ENCODE results near the gene NAA11.

Gene NAA11

DNA sequence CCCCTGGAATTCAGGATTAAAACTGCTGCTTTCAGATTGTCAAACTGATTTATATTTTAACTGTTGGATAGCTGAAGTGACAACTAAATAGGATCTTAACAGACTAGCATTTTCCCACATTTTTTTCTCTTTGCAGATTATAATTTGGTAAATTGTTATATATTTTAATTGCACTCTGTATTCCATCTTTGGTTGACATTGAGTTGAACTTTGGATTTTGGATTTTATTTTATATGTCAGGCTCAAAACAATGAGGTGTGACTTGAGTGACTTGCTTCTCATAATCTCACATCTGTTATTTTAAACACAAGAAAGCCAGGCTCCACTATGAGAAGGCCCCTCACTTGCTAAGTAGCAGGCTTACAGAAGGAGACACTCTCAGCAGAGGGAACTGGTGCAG is 38.1 kb downstream of the NAA11 start (continued):
- TF ChIP-seq, protein P1, sequence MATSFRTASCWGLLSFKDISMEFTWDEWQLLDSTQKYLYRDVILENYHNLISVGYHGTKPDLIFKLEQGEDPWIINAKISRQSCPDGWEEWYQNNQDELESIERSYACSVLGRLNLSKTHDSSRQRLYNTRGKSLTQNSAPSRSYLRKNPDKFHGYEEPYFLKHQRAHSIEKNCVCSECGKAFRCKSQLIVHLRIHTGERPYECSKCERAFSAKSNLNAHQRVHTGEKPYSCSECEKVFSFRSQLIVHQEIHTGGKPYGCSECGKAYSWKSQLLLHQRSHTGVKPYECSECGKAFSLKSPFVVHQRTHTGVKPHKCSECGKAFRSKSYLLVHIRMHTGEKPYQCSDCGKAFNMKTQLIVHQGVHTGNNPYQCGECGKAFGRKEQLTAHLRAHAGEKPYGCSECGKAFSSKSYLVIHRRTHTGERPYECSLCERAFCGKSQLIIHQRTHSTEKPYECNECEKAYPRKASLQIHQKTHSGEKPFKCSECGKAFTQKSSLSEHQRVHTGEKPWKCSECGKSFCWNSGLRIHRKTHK (tag by site-specific recombination; IDR thresholded peaks at IDR 0.05), result no peak
- TF ChIP-seq KLF10 (tag by site-specific recombination; IDR thresholded peaks at IDR 0.05) (no peak), ZNF354C (tag by site-specific recombination; IDR thresholded peaks at IDR 0.05; ENCODE audit: borderline replicate concordance, low read depth) (no peak), ZBTB21 (tag by site-specific recombination; IDR thresholded peaks at IDR 0.05) (no peak)

GRCh38 chr4:79287076-79287475 is 38.8 kb downstream of the NAA11 start:
- ChIA-PET POLR2A (no interaction called here), CTCF (no interaction called here)
- no peak for TF ChIP-seq ZNF830 (tag by site-specific recombination; IDR thresholded peaks at IDR 0.05; ENCODE audit: low read depth)
- TF ChIP-seq ZNF596 (tag by site-specific recombination; IDR thresholded peaks at IDR 0.05), result no peak
- no peak for TF ChIP-seq ZNF37A (tag by site-specific recombination; IDR thresholded peaks at IDR 0.05)
- TF ChIP-seq PRDM2 (tag by site-specific recombination; IDR thresholded peaks at IDR 0.05; ENCODE audit: borderline replicate concordance), result no peak
- TF ChIP-seq, protein P2, sequence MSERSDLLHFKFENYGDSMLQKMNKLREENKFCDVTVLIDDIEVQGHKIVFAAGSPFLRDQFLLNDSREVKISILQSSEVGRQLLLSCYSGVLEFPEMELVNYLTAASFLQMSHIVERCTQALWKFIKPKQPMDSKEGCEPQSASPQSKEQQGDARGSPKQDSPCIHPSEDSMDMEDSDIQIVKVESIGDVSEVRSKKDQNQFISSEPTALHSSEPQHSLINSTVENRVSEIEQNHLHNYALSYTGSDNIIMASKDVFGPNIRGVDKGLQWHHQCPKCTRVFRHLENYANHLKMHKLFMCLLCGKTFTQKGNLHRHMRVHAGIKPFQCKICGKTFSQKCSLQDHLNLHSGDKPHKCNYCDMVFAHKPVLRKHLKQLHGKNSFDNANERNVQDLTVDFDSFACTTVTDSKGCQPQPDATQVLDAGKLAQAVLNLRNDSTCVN (tag by site-specific recombination; optimal IDR thresholded peaks at IDR 0.05), result no peak
- TF ChIP-seq ZNF280C (tag by site-specific recombination; IDR thresholded peaks at IDR 0.05), result no peak
- TF ChIP-seq, protein P3, sequence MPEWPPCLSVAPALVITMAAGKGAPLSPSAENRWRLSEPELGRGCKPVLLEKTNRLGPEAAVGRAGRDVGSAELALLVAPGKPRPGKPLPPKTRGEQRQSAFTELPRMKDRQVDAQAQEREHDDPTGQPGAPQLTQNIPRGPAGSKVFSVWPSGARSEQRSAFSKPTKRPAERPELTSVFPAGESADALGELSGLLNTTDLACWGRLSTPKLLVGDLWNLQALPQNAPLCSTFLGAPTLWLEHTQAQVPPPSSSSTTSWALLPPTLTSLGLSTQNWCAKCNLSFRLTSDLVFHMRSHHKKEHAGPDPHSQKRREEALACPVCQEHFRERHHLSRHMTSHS (tag by site-specific recombination; IDR thresholded peaks at IDR 0.05), result no peak
- TF ChIP-seq ZBTB20 (tag by site-specific recombination; IDR thresholded peaks at IDR 0.05), result no peak
- no peak for TF ChIP-seq ZNF223 (tag by site-specific recombination; IDR thresholded peaks at IDR 0.05)
- TF ChIP-seq KLF7 (tag by site-specific recombination; IDR thresholded peaks at IDR 0.05; ENCODE audit: borderline replicate concordance), result no peak
- TF ChIP-seq TRIM28 (IDR thresholded peaks at IDR 0.05; ENCODE audit: borderline replicate concordance, low read length), result no peak
- no peak for TF ChIP-seq ZBTB7A (tag by site-specific recombination; IDR thresholded peaks at IDR 0.05; ENCODE audit: low read depth)
- no peak for TF ChIP-seq IKZF3 (tag by site-specific recombination; IDR thresholded peaks at IDR 0.05)
- Histone ChIP-seq H3K4me3 (ENCODE audit: low read depth, low read length) (no peak overlapping the region), H3K9me3 (ENCODE audit: control insufficient read depth, insufficient read depth, low read depth, low read length) (no peaks in the 10 kb centered on the region), H3K27ac (ENCODE audit: extremely low read depth, low read depth, low read length) (no peak overlapping the region), H3K36me3 (ENCODE audit: control insufficient read depth in 2 of 2, insufficient read depth in 1 of 2, low read length in 2 of 2) (no peaks in the 10 kb centered on the region), H3K4me1 (ENCODE audit: control insufficient read depth, insufficient read depth, low read length) (no peaks in the 10 kb centered on the region)
